ENCODE data around the gene FBLN2.

Gene FBLN2

DNA sequence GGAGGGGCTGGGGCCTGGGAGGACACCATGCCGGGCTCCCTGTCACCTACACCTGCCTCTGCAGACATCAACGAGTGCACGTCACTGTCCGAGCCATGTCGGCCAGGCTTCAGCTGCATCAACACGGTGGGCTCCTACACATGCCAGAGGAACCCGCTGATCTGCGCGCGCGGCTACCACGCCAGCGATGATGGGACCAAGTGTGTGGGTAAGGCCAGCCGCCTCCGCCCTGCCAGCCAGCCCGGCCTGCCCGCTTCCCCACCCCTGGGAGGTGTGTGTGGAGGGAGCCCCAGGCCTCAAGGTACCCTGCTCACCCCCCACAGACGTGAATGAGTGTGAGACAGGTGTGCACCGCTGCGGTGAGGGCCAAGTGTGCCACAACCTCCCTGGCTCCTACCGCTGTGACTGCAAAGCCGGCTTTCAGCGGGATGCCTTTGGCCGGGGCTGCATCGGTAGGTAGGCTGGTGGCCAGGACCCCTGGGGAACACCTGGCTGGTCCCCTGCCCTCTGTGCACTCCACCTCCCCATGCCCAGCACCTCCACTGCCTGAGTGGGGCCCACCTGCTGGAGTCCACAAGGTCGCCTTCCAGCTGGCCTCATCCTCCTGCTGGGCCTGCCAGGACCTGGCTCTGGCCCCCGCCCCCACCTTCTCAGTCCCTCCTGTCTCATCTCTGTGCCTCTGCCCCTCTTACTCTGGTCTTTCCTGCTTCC, 80.1 kb downstream of the FBLN2 start:
- no peaks in the 10 kb centered on the region for H3K27me3 ChIP-seq
- H3K36me3 ChIP-seq: peaks cover 0 to 34% (median 28%) of the 10 kb centered on the region in 3 donors
- no peak overlapping the region for H3K4me3 ChIP-seq
- no peak for DNase-seq
- H3K9me3 ChIP-seq: no peaks in the 10 kb centered on the region
- H3K4me1 ChIP-seq: no peaks in the 10 kb centered on the region
- intact Hi-C loops (cut with DNase I; ENCODE audit: low total_unique reads): no loop called here
- no peak overlapping the region for H3K27ac ChIP-seq
- TF ChIP-seq CTCF (IDR thresholded peaks at IDR 0.05): no peak

GRCh38 chr3:13629644-13630043, 80.7 kb downstream of the FBLN2 start:
- H3K27ac ChIP-seq: no peak overlapping the region
- no peak overlapping the region for H3K4me3 ChIP-seq
- intact Hi-C loops (cut with DNase I; ENCODE audit: low total_unique reads): no loop called here
- H3K9me3 ChIP-seq: no peaks in the 10 kb centered on the region
- H3K27me3 ChIP-seq: no peaks in the 10 kb centered on the region
- H3K36me3 ChIP-seq: peaks cover 0 to 34% (median 28%) of the 10 kb centered on the region in 3 donors
- no peak for DNase-seq
- no peaks in the 10 kb centered on the region for H3K4me1 ChIP-seq
- no peak for TF ChIP-seq CTCF (IDR thresholded peaks at IDR 0.05)

DNA sequence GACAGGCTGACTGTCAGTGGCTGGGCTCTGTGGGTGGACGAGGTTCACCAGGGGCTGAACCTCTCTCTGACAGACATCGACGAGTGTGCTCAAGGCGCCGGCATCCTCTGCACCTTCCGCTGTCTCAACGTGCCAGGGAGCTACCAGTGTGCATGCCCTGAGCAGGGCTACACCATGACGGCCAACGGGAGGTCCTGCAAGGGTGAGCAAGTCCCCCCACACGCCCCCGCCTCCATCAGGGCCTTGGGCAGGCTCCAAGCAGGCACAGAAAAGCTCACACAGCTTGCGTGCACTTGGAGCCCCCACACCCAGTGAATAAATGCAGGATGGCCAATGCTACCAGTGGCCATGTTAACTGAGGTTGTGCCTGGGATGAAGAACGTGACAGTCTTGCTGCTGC, 82.3 kb downstream of the FBLN2 start:
- Histone ChIP-seq H3K36me3 (peaks cover 0 to 34% (median 28%) of the 10 kb centered on the region in 3 donors), H3K4me3 (no peak overlapping the region), H3K27me3 (no peaks in the 10 kb centered on the region), H3K27ac (no peak overlapping the region), H3K4me1 (no peaks in the 10 kb centered on the region), H3K9me3 (no peaks in the 10 kb centered on the region)
- DNase-seq: no peak
- TF ChIP-seq CTCF (IDR thresholded peaks at IDR 0.05): no peak
- intact Hi-C loops (cut with DNase I; ENCODE audit: low total_unique reads): no loop called here

GRCh38 chr3:13633176-13633575, 84.3 kb downstream of the FBLN2 start:
- Histone ChIP-seq H3K4me3 (no peak overlapping the region), H3K27ac (no peak overlapping the region), H3K36me3 (peaks cover 0 to 34% (median 28%) of the 10 kb centered on the region in 3 donors), H3K27me3 (no peaks in the 10 kb centered on the region), H3K4me1 (no peaks in the 10 kb centered on the region), H3K9me3 (no peaks in the 10 kb centered on the region)
- TF ChIP-seq CTCF (IDR thresholded peaks at IDR 0.05): no peak
- intact Hi-C loops (cut with DNase I; ENCODE audit: low total_unique reads): no loop called here
- no peak for DNase-seq

- no peak overlapping the region for H3K27ac ChIP-seq
- no peaks in the 10 kb centered on the region for H3K27me3 ChIP-seq
- H3K9me3 ChIP-seq: no peaks in the 10 kb centered on the region
- no peak overlapping the region for H3K4me3 ChIP-seq
- no peaks in the 10 kb centered on the region for H3K4me1 ChIP-seq
- peaks cover 0 to 25% (median 24%) of the 10 kb centered on the region in 3 donors for H3K36me3 ChIP-seq
- no peak for DNase-seq
- intact Hi-C loops (cut with DNase I; ENCODE audit: low total_unique reads): no loop called here
- TF ChIP-seq CTCF (IDR thresholded peaks at IDR 0.05): no peak
Measured at GRCh38 chr3:13634151-13634550, 85.2 kb downstream of the FBLN2 start.

All from tibial artery (tissue), 4 donors.